Hematopoietic multipotent progenitor cell treated with erythropoietin and hydrocortisone succinate and interleukin-3 and kit ligand, for 4 days (in vitro differentiated cells): ENCODE results near the gene INTS12.

ENCODE experiments used
- DNase-seq: peaks from one replicate; pipeline ENCODE4 v3.0.0-alpha.2; 2015

The INTS12 gene

DNA sequence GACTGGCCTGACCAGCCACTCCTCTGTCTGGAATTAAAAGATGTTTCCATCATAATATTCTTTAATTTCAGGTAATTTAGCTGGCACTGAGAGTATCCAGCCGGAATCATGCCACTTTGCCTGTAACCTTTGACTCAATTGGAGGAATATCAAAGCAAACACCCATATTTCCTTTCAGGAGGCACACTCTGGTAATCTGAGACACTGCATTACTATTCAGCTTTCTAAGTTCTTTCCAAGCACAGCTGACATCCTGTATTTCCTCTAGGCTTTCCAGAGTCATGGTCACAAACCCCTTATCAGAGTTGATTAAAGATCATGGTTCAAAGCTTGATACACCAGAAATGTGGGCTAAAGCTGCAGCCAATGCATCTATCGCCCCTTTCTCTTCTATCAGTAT, 29.3 kb downstream of the INTS12 start:
- no peak for DNase-seq

DNA sequence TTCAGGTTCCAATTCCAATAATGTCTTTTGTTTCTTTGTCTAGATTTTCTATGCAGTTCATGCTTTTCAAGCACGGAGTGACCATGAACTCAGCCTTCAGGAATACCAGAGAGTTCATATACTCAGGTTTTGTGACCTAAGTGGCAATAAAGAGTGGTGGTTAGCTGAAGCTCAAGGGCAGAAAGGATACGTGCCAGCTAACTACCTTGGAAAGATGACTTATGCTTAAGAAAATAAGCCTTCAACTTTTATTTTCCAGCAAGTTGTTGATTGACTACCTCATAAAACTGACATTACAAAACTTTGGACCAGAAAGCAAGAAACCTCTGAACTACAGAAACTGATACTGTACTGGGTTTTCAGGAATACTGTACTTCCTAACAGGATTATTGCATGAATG, 30.8 kb downstream of the INTS12 start:
- DNase-seq, result no peak

DNA sequence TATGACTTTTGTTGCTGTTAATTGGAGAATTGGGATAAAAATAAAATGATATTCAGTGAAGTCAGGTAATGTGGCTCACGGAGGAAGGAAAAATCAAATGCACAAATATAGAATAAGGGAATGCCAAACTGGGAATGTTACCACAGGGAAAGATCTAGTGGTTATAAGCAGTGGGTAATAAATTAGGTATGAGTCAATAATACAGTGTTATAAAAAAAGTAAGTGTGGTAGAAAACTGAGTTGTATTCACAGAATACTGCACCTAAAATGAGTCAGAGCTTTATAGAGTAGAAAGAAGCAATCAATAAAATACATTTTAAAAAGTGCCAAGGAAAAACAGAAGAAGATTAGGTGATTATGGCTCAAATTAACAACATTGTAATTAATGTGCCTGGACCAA, 34.5 kb downstream of the INTS12 start:
- DNase-seq, result no peak

DNA sequence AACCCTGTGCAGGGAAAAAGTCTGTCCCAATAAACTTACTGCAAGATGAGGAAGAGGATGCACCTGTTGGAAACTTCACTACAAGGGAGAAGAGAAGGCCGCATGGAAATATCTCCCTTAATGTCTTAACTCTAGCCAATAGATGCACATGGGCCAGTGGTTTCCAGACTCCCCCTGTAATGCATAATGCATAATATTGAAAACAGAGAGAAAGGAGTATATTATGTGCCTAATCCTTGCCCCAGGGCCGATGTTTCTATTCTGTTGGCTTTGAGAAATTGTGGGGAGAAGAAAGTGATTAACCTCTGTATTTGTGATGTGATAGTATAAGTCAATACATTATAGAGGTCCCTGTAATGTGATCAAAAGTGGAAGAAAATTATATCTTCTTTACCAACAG, 37.2 kb downstream of the INTS12 start:
- no peak for DNase-seq

DNA sequence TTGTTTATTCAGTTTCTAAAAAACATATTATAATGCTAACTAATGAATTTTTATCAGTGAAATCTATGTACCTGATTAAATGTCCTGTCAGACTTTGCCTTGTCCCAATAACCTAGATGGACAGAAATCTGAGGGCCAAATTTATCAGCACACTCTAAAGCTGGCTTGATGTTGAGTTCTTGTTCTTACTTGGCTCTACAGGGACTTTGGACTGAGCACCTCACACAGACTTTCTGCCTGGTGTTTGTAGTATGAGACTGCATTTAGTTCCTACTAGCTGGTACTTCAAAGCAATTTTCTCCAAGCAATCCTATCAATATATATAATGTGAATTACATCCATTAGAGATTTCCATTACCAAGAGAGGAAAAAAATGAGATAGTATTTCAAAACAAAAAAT, 37.8 kb downstream of the INTS12 start:
- DNase-seq, result no peak

DNA sequence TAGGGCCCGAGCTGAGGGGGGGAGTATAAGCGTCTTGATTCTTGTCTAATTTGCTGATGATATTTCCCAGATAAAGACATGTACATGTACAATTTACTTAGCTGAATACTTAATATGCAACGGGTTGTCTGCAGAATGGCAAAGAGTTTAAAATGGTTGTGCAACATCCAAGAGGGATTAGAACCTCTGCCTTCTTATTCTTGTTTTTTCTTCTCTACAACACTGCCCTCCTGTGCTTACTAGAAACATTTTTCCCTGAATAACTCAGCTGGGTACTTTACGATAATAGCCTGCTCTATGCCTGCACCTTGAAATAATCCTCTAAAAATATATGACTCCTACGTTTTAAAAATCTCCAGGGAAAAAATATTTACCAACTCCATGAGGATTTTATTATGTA, 41.8 kb downstream of the INTS12 start:
- DNase-seq, result peak; percentile 68

DNA sequence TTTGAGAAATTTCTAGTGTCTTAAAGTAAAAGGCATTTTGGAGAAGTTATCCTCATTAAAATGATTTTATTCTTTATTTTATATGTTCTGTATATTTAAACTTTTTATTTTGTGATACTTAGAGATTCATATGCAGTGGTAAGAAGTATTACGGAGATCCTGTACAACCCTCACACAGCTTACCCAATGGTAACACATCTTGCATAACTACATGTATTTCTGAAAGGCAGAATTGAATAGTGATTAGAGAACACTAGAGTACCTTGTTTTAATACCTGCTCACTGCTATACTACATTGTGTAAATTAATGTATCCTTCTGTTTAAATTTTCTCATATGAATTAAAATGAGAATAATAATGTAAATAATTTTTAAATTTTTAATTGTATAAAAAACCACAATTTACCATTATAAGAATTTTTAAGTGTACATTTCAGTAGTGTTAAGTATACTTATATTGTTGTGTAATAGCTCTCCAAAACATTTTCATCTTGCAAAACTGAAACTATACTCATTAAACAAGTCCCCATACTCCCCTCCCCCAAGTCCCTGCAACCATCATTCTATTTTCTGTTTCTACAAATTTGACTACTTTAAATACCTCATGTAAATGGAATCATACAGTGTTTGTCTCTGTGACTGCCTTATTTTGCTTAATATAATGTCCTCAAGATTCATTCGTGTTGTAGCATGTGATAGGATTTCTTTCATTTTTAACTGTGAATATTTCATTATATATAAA, 45.4 kb downstream of the INTS12 start:
- no peak for DNase-seq

DNA sequence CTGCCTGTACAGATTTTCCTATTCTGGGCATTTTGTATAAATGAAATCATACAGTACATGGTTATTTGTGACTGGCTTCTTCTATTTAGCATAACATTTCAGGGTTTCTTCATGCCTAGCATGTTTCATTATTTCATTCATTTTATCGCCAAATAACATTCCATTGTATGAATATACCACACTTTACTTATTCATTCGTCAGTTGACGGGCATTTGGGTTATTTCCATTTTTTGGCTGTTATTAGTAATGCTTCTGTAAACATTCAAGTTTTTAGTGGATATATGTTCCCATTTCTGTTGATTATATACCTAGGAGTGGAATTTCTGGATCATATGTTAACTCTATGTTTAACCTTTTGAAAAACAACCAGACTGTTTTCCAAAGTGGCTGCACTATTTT, 47.5 kb downstream of the INTS12 start:
- no peak for DNase-seq

DNA sequence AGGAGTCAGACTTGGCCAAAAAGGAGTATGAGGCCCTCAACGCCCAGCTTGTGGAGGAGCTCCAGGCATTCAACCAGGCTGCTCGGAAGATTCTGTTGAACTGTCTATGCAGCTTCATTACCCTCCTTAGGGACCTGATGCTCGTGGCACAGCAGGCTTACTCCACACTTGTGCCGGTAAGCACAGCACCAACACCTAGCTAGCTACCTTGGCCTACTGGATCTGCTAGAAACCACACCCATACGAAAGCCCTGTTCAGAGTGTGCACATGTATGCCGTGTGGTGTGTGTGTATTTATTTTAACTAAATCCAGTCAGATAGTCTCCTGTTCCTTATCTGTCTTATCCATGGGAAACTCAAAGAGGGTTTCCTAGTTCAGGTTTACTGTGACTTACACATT, 49.3 kb downstream of the INTS12 start:
- DNase-seq, result no peak

DNA sequence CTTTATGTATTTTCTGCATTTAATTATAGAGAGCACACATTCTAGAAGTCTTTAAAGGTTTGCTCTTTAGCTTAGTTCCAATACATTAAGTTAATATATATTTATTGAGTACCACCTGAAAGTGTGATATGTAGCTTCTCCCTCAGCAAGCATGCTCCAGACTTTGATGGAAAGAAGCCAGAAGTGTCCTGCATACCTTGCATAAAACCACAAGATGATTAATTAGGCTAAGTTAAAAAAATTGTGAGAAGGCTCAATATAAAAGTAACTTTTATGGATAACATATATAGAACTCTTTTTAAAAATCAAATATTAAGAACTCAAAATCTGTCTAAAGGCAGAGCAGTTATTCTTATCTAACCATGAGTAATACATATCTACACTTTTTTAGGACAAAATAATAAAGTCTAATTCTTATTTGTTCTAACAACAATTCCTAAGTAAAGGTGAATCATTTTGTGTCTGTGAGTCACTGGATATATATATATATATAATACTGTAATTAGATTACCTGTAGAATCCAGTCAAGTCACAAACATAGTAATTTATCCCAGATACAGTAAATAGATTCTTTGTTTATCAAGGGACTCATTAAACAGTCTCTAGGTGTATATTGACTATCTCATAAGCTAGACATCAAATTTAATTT, 51.2 kb downstream of the INTS12 start:
- no peak for DNase-seq

DNA sequence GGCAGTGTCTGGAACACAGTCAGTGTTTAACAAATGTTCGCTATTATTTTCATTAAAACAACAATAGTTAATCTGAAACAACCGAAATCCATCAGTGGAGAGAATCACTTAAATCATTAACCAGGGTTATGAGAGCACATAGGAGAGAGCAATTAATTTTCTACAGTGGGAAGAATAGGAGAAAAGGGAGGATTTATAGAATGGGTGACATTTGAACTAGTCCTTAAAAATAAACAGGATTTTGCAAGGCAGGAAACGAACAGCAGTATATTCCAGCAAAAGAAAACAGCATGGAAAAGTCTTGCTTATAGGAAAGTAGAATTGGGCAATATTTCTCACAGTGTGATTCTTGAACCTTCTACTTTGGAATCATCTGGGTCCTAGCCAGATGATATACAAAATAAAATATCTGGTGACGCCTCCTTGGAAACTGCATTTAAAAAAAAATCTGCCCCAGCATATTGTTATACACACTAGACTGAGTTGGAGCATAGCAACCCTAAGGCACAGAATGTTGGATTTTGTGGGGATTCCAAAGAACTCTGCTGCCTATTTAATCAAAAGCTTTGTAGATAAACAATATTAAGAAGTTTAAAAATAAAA, 56.1 kb downstream of the INTS12 start:
- no peak for DNase-seq

DNA sequence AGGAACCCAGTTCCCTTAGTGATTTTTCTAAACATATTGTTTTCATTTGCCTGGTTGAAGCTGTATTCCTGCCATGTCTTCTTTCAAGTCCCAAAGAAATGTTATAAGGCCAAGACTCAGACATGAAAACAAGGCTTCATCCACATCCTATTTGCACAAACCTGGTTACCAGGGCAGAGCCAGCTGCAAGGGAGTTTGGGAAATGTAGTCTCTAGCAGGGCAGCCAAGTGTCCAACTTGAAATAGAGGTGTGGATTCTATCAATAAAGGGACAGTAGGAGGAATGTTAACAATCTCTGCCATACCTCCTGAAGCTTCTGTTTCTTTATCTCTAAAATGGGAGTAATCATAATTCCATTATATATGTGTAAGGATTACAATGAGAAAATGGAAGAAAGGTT, 56.6 kb downstream of the INTS12 start:
- DNase-seq, result no peak

DNA sequence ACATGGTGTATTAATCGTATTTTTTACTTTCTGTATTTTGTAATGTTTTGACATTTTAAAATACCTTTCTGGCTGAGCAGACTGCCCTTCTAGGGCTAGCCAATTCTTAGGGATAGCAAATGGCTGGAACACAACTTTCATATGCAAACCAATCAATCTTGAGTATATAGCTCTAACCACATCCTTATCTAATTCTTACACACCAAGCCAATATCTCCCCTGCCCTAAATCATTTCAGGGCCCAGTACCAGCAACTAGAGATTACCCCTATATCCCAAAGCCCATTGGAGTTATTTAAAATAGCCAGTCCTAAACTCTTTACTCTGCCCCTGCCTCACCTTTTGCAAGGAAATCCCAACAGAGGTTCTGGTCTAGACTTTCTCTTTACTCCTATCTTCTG, 58.3 kb downstream of the INTS12 start:
- peak; percentile 81 for DNase-seq

DNA sequence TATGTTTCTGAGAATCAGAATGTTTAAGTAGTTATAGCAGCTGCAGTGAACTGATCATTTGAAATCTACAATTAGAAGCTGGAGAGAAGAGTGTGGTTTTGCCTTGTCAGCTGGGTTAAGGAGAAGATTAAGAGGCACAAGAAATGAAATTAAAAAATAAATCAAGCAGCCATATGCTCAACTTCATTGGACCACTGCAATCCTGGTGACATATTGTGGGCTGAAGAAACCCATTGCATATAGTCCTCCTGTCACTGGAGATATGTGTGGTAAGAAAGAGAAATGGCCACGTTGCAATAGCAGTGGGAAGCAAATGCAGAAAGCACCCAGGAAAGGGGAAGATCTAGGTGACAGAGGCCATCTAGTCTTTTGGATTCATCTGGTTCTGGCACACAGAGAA, 63.0 kb downstream of the INTS12 start:
- DNase-seq, result no peak

DNA sequence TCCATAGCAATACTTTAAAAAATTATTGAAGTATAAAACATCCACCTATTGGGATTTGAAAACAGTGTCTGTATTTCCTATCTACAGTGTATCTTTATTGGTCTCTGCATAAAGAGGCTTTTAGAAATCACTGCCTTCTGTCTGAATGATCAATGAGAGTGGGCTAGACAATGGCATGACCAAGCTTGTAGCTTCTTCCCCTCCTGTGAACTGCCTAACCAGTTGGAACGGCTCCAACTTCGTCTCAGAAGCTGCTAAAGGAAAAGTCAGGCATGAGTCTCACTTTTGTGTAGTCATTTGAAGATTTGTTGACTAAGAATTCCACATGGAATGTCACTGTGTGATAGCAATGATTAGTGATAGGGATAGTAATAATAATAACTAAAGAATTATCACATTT, 64.2 kb downstream of the INTS12 start:
- DNase-seq, result no peak

DNA sequence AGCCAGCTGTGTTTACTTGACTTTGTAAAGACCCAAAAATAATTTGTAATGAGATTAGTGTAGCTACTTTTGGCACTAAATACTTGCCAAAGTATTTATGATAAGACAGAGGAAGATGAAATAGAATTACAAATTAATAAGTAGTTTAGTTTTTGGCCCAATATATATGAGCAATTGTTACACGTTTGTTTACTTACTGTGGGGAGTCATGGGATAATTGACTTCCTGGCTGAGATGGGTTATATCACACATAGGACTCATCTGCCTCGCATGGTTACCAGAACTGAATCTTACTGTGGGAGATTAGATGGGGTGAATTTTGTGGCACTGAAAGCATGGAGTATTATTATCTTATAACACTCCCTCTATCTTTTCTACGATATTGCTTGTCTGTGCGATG, 66.6 kb downstream of the INTS12 start:
- DNase-seq, result no peak

DNA sequence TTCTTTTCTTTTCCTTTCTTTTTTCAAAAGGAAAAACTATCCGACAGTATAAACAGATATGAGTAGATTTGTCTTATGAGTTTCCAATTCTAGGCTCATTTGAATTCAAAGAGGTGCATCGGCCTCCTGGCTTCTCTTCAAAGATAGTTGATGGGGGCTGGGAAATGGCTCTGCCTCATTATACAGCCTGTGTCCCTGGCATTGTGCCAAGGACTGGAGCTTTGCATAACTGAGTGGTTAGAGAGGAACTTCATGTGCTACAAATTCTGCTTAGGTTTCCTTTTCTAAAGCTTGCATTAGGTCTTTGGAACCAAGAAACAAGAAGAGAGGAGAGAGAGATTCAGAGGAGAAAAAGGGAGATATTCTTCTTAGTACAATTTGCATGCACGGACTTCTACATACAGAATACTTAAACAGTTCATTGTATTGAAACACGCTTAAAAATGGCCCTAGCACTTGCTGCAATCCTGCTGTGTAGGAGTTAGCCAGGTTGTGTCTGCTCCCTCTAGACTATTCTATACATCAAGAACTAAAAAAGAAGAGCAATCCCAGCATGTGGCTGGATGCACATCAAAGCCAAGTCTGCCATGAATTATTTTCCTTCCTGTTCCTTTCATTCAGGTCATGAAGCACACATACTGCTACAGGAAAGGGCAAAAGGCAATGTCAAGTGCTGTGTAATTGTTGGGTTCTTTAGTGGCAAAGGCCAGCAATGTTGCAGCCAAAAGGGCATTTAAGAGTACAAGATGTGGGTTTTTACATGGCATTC, 70.9 kb downstream of the INTS12 start:
- DNase-seq, result peak; percentile 80

DNA sequence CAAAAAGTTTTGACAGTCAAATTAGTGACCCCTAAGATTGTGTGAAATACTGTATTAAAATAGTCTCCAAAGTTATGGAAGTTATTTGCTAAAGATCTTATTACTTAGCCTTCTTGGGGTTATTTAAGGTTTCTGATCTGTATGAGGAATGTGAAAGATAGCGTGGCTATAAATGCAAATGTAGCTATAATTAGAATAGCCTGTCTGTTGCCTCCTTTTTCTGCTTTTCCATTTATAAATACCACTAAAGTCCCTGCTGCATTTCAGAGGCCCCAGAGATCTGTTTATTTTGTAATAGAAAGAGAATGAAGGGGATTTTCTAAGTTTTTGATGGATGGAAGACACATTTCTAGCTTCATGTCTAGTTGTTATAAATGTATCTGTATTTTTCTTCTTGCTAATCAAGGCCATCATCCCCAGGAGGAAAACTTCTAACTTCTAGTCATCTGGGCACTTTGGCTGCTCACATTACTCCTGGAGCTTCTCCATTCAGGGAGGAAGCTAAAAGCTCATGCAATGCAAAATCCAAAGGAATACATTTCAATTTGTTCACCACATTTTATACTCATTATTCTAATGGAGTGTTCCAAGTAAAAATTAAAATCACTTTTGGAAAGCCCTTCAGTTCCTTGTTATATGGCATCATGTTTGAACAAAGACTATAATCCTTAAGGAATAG, 73.9 kb downstream of the INTS12 start:
- DNase-seq, result no peak

DNA sequence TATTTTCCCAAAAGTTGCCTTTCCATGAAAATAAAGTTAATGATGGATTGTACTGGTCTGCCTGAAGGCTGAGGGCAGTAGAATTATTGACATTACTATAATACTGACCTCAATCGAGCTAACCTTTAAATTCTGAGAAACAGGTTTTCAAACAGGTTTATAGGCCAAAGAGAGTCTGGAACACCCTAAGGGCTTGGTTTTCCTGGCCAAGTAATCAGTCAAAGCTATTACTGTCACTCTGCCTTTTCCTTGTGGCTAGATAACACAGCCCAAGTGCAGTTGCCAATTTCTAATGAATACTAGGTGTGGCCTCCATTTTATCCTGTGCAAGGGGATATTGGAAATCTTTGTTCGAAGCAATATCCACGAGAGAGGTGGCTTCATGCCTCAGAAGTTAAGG, 75.2 kb downstream of the INTS12 start:
- DNase-seq, result no peak
